H1 (cell line): ENCODE data around the gene XPO5. TPM values are rescaled to one million over a fixed set of nuclear protein-coding genes. Genes with fewer than 3 reads are reported as not detected.

ENCODE experiments used
- BRCA1 ChIP-seq: IDR thresholded peaks from 2 replicates; pipeline ENCODE4 v1.6.1; 2012; ENCODE audit warnings: low read depth, low read length, improper control_type of control experiment
- CHD7 ChIP-seq: fragments of 300-600 bp; sonication (generic); IDR thresholded peaks from 2 replicates; pipeline ENCODE4 v1.7.1; 2012; ENCODE audit warnings: low read length, moderate library complexity, mild to moderate bottlenecking, inconsistent platforms; ENCODE audit not compliant: insufficient replicate concordance
- RFX5 ChIP-seq: IDR thresholded peaks from 2 replicates; pipeline ENCODE4 v1.6.1; 2011; ENCODE audit warnings: low read depth, low read length, improper control_type of control experiment, borderline replicate concordance
- polyA plus RNA-seq, 7 experiments: library from polyadenylated mRNA; depleted of rRNA in 3 of 7; stranded (reverse) in 5 of 7; unstranded in 2 of 7; fragments of >200 nt in 5 of 7; fragments of 200-250 nt in 2 of 7; gene quantifications; 1 replicate in 5 of 7; 2 replicates in 1 of 7; 4 replicates in 1 of 7; pipeline versions ENCODE4 v1.2.1 to v1.2.3, GENCODE V29; 2011 to 2013; ENCODE audit warnings: missing spikeins in 2 of 7, mixed read lengths in 2 of 7
- total RNA-seq: library from RNA; stranded (reverse); fragmentation: NEBNext Ultra II Directional; extraction: Animal tissue kit (Norgen Biotek cat#: 25700); gene quantifications from 2 replicates; pipeline ENCODE4 v1.2.1, GENCODE V29; 2021

The XPO5 gene
- total and polyA plus RNA-seq, 2 of the 8 experiments (the other 6 are each of a cell fraction or from before 2014, with no cell fraction given) = 80.6 to 95.7 TPM

GRCh38 chr6:43604174-43604573 lies 28.3 kb upstream of the XPO5 start (continued):
- TF ChIP-seq CHD7 = no peak
- no peak for TF ChIP-seq RFX5
- TF ChIP-seq BRCA1 = no peak
